GM19438 (cell line): Measurements from ENCODE around the gene SRPK2.
"Not testable (repeated sequence)": the region's sequence is repeated elsewhere in the genome, so short reads cannot be mapped to it uniquely, and the experiment has no call there.

Source experiments
- ATAC-seq: cut with Tn5 transposase; IDR thresholded peaks from one replicate; pipeline ENCODE4 v1.9.1; 2021; ENCODE audit warnings: low read depth; ENCODE audit not compliant: unreplicated experiment

SRPK2 gene

GRCh38 chr7:105305633-105306032 lies 83.1 kb downstream of the SRPK2 start:
- ATAC-seq: no peak

- peak; percentile 82 for ATAC-seq
Observed at GRCh38 chr7:105304040-105304895, 84.5 kb downstream of the SRPK2 start.

DNA sequence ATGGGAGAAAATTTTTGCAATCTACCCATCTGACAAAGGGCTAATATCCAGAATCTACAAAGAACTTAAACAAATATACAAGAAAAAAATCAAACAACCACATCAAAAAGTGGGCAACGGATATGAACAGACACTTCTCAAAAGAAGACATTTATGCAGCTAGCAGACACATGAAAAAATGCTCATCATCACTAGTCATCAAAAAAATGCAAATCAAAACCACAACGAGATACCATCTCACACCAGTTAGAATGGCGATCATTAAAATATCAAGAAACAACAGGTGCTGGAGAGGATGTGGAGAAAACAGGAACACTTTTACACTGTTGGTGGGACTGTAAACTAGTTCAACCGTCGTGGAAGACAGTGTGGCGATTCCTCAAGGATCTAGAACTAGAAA lies 88.1 kb downstream of the SRPK2 start:
- ATAC-seq: not testable (repeated sequence)

DNA sequence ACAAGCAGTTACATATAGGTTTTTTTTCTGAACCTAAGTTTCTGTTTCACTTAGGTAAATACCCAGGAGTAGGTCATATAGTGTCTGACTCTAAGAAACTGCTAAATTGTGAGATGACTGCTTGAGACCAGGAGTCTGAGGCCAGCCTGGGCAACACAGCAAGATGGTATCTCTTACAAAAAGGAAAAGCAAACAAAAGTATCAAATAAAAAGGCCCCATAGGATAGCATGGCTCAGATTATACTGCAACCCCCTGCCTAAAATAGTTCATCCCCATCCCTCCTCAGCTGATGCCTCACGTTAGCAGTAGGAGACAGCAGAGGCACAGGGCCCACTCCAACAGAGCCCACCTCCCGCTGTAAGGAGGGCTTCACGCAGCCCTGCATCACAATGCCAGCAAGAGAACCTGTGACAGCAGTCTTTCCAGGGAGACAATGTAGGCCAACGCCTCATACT lies 90.3 kb downstream of the SRPK2 start:
- peak; percentile 77 for ATAC-seq

DNA sequence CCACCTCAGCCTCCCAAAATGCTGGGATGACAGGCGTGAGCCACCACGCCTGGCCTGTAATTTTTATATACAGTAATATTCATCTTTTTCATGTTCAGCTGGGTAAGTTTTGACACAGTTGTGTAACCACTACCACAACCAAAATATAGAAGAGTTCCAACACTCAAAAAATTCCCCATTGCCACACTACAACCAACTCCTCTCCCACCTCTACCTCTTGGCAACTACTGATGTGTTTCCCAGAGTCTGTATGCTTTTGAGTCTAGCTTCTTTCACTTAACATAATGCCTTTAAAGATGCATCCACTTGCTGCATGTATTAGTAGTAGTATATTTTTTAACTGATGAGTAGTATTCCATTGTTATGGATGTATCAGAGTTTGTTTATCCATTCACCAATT lies 90.7 kb downstream of the SRPK2 start:
- peak; percentile 25 for ATAC-seq

- no peak for ATAC-seq
Observed at GRCh38 chr7:105297309-105297708, 91.4 kb downstream of the SRPK2 start.

- no peak for ATAC-seq
Observed at GRCh38 chr7:105296491-105296890, 92.2 kb downstream of the SRPK2 start.

DNA sequence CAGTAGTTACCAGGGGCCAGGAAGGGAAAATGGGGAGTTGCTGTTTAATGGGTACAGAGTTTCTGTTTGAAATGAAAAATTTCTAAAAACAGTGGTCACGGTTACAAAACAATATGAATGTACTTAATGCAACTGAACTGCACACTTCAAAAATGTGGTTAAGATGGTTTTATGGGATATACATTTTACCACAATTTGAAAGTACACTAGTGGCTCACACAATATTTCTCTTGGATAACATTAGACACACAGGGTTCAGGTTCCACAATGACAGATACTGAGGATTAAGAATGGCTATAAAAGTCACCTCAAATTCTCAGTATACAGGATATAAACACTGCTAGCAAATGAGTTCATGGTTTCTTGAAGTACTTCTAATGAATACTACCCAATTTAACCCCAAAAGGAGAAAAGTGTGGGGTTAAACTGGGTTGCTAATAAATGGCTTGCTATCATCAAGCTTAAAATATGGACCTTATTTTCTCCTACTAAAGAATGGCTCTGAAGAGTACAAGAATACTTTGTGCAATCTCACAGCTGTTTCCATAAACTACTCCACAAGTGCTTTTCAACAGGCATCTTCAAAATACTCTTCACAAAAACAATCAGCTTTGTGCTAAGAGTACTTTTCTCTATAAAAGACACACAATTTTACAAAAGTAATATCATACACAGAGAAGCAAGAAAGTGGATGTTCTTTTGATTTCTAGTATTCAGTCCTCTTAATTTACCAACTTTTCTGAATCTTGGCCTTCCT lies 92.9 kb downstream of the SRPK2 start:
- ATAC-seq: no peak

GRCh38 chr7:105294482-105294881 lies 94.2 kb downstream of the SRPK2 start:
- ATAC-seq: not testable (repeated sequence)

GRCh38 chr7:105289704-105290103 lies 99.0 kb downstream of the SRPK2 start:
- ATAC-seq: no peak

DNA sequence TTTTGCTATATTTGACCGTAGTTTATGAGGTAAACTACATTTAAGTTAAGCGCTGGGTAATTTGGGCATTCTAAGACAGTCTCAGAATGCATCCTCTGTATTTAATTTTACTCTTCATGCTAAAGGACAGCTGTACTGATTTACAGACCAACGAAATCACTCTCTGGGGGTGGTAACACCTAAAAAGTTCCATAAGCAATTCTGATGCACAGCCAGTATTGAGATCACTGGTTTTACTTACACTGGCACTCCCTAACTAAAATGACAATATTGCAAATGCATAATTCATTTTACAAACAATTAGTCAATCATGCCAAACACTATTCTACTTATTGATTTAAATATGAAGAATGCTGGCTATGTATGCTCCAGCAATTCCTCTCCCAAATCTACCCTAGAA lies 102.3 kb downstream of the SRPK2 start:
- no peak for ATAC-seq

GRCh38 chr7:105285118-105285874 lies 103.4 kb downstream of the SRPK2 start:
- ATAC-seq: no peak

DNA sequence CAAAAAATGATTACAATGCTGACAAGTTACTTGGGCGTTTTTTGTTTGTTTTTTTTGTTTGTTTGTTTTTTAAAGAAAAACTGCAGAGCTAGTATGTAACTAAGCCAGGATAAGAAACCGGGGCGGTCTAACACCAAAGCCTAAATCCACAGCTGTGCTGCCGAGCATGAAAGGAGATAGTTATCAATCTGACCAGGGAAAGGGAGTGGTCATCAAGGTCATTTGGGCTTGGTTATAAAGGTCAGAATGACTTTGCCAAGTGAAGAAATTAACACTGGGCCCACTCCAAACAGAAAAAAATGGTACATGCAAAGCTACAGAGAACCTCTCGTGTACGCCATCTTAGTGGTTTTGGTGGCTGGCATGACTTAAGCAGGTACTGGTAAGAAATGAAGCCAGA lies 104.7 kb downstream of the SRPK2 start:
- no peak for ATAC-seq

GRCh38 chr7:105281966-105282365 lies 106.8 kb downstream of the SRPK2 start:
- ATAC-seq: no peak

DNA sequence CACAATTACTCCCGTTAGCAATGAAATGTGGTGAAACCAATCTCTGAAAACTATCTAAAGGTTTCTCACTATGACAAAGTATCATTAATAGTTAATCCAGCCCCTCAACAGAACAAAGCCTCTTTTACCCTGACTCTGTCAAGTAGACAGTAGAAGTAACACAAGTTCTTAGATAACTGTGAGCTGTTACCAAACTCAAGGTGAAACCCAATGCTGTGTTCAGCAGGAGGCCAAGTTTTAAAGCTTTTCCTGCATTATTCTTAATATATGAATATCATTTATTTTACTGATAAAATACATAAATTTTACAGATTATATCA lies 109.1 kb downstream of the SRPK2 start:
- ATAC-seq: peak; percentile 95

- peak; percentile 63 for ATAC-seq
Observed at GRCh38 chr7:105278973-105279687, 109.6 kb downstream of the SRPK2 start.

DNA sequence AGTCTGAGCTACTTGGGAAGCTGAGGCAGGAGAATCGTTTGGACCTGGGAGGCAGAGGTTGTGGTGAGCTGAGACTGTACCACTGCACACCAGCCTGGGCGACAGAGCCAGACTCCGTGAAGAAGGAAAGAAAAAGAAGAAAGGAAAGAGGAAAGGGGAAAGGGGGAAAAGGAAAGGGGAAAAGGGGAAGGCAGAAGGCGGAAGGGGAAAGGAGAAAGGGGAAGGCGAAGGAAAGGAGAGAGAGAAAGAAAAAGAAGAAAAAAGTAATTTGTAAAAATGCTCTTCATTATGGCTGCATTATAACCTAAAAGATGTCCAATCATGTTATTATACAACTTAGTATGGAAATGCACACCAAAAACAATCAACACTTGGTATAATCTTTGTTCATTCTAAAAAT lies 110.2 kb downstream of the SRPK2 start:
- no peak for ATAC-seq

DNA sequence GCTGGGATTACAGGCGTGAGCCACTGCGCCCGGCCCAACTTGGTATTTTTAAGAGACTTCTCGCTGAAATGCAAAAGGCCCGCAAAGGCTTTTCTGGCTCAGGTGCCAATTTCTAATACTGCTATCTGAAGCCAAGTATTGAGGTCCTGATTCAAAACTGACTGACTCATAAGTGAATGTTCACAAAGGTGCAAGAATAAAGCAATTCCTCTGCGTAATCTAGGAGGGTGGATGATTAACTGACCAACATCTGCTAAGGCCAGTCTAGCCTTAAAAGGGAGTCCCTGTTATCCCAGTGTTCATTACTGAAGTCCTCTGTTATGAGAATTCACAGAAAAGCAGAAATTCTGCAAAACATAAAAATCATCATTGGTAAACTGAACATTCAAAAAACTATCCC lies 111.4 kb downstream of the SRPK2 start:
- ATAC-seq: no peak

- ATAC-seq: no peak
Observed at GRCh38 chr7:105270117-105270516, 118.6 kb downstream of the SRPK2 start.

DNA sequence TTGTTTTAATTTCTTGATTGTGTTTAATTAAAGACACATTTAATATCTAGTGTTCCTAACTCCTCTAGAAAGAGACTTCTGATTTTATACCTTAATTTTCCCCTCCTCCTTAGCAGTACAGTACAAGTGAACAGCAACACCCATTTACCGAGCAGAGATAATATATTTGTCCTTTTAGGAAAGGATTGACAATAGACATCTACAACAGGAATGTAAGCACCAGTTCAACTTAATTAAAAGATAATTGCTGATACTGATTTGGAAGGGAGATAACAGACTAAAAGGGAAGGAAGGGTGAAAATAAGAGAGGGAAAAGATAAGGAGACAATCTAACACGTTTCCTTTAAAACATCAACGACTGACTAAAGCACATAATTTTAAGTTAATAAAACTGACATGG lies 119.3 kb downstream of the SRPK2 start:
- no peak for ATAC-seq
